Kidney epithelial cell (primary cell): ENCODE data around the gene F11. TPM values are rescaled to one million over a fixed set of nuclear protein-coding genes. Genes with fewer than 3 reads are reported as not detected.
"Not testable (repeated sequence)": the region's sequence is repeated elsewhere in the genome, so short reads cannot be mapped to it uniquely, and the experiment has no call there.

Experiments
- DNase-seq: peaks from one replicate; pipeline ENCODE4 v3.0.0-alpha.2; 2010; ENCODE audit warnings: low read depth
- H3K27me3 ChIP-seq: 2 replicates; pipeline ENCODE4 v1.6.0; 2011; ENCODE audit warnings: low read length; ENCODE audit not compliant: control insufficient read depth, insufficient read depth
- H3K36me3 ChIP-seq: 2 replicates; pipeline ENCODE4 v1.5.1; 2011; ENCODE audit warnings: low read length; ENCODE audit not compliant: control insufficient read depth, insufficient read depth
- H3K4me3 ChIP-seq: 2 replicates; pipeline ENCODE4 v1.5.1; 2011; ENCODE audit warnings: low read depth, mild to moderate bottlenecking, control low read depth, low read length
- total RNA-seq: library from RNA; depleted of rRNA; stranded (reverse); fragments of >200 nt; gene quantifications from 2 replicates; pipeline ENCODE4 v1.2.3, GENCODE V29; 2015
- TF ChIP-seq, protein P1 (sequence below): IDR thresholded peaks from 2 replicates; pipeline ENCODE4 v1.5.1; 2011; ENCODE audit warnings: mild to moderate bottlenecking, moderate library complexity, low read length, control low read depth, inconsistent platforms; ENCODE audit not compliant: insufficient read depth, poor library complexity, severe bottlenecking

Gene F11
- total RNA-seq, 1 donor from 2014 or later, result not detected

GRCh38 chr4:186271081-186271678 lies 5.2 kb downstream of the F11 start:
- no peaks in the 10 kb centered on the region for H3K36me3 ChIP-seq
- no peaks in the 10 kb centered on the region for H3K27me3 ChIP-seq
- no peak for DNase-seq
- H3K4me3 ChIP-seq, result no peak overlapping the region
- TF ChIP-seq, protein P1, sequence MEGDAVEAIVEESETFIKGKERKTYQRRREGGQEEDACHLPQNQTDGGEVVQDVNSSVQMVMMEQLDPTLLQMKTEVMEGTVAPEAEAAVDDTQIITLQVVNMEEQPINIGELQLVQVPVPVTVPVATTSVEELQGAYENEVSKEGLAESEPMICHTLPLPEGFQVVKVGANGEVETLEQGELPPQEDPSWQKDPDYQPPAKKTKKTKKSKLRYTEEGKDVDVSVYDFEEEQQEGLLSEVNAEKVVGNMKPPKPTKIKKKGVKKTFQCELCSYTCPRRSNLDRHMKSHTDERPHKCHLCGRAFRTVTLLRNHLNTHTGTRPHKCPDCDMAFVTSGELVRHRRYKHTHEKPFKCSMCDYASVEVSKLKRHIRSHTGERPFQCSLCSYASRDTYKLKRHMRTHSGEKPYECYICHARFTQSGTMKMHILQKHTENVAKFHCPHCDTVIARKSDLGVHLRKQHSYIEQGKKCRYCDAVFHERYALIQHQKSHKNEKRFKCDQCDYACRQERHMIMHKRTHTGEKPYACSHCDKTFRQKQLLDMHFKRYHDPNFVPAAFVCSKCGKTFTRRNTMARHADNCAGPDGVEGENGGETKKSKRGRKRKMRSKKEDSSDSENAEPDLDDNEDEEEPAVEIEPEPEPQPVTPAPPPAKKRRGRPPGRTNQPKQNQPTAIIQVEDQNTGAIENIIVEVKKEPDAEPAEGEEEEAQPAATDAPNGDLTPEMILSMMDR, result no peak

DNA sequence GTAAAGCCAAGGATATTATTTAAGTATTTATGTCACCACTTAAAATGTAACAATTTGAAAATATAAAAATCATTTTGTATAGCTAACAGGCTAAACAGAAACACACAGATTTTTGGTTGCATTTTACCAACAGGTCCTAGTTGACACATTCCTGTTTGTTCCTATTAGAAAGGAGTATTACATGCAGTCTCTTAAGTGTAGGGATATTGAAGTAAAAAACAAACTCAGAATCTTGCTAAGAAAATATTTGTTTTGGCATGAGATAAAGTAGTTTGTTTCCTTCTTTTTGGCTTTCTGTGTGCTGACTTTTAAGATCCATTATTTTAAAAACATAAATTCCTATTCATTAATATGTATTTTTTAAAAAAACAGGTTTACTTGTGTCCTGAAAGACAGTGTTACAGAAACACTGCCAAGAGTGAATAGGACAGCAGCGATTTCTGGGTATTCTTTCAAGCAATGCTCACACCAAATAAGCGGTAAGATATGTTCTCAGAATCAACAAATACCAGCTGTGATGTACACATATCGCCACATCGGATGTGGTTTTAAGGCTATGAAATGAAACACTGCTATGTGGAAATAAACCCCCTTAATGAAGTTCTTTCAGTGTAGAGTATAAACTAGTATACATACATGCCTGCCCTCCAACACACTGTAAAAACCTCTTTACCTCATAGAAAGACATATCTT lies 6.9 kb downstream of the F11 start:
- Histone ChIP-seq H3K36me3 (no peaks in the 10 kb centered on the region), H3K27me3 (no peaks in the 10 kb centered on the region), H3K4me3 (no peak overlapping the region)
- TF ChIP-seq, protein P1, result no peak
- DNase-seq, result no peak

DNA sequence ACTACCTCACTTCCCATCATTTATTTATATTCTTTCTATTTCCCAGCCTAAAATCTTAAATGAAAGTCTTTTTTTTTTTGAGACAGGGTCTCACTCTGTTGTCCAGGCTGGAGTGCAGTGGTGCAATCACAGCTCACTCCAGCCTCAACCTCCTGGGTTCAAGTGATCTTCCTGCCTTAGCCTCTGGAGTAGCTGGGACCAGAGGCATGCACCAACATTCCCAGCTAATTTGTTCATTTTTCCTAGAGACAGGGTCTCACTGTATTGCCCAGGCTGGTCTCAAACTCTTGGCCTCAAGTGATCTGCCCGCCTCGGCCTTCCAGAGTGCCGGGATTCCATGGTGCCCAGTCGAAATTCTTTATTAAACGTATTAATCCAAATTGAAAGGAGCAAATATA lies 7.4 kb downstream of the F11 start:
- not testable (repeated sequence) for H3K4me3 ChIP-seq, DNase-seq, H3K27me3 ChIP-seq, H3K36me3 ChIP-seq

- H3K36me3 ChIP-seq, result no peaks in the 10 kb centered on the region
- TF ChIP-seq, protein P1, result no peak
- H3K4me3 ChIP-seq, result no peak overlapping the region
- no peak for DNase-seq
- no peaks in the 10 kb centered on the region for H3K27me3 ChIP-seq
Measured at GRCh38 chr4:186283311-186283710, 17.3 kb downstream of the F11 start.

GRCh38 chr4:186285147-186285546 lies 19.2 kb downstream of the F11 start:
- Histone ChIP-seq H3K27me3 (no peaks in the 10 kb centered on the region), H3K4me3 (no peak overlapping the region), H3K36me3 (no peaks in the 10 kb centered on the region)
- TF ChIP-seq, protein P1, result no peak
- no peak for DNase-seq

- Histone ChIP-seq H3K4me3 (no peak overlapping the region), H3K27me3 (no peaks in the 10 kb centered on the region), H3K36me3 (no peaks in the 10 kb centered on the region)
- TF ChIP-seq, protein P1, result no peak
- DNase-seq, result no peak
Measured at GRCh38 chr4:186286581-186286980, 20.6 kb downstream of the F11 start.
